GM21423 (cell line): ENCODE measurements around the gene CLCN1.

Experiments
- ATAC-seq: cut with Tn5 transposase; IDR thresholded peaks from one replicate; pipeline ENCODE4 v1.9.1; 2021; ENCODE audit warnings: mild to moderate bottlenecking, moderate library complexity; ENCODE audit not compliant: unreplicated experiment

CLCN1 gene

DNA sequence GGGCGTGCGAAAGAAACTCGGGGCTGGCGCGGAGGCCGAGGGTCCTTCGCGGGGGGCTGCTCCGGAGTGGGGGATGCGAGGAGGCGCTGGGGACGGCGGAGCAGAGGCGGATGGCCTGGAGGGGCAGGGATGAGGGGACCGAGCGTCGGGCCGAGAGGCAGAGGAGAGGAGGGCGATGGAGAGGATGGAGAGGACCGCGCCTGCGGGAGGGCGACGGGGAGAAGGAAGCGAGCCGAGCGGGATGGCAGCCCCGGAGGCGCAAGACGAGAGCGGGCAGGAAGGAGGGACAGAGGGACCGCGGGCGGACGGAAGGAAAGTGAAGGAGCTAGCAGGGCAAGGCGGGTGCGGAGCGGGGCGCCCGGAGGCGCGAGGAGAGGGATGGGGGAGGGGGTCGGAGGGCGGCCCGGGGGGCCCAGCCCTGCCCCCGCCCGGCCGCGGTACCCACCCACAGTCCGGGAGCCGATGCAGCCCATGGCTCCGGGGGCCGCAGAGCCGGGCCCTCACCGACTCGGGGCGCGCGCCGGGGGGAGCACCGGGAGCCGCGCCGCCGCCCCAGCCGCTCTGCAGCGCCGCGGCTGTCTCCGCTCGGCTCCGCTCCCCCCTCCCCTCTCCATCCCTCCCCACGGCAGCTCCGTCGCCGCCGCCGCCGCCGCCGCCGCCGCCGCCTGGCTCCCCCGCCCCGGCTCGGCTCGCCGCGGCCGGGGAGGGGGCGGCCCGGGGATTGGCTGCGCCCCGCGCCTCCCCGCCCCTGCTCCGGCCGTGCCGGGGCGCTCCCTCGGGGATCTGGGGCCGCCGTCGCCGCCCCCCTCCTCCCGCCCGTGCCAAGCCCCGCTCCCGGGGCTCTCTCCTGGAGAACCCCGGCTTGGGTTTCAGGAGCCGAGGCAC lies 46.5 kb downstream of the CLCN1 start, which contains the start of gene FAM131B:
FAM131B (minus strand) TSS at position 583 of the 885 bp plus-strand sequence; CDS start at position 473, 110 bp downstream.
- ATAC-seq = peak; percentile 53

DNA sequence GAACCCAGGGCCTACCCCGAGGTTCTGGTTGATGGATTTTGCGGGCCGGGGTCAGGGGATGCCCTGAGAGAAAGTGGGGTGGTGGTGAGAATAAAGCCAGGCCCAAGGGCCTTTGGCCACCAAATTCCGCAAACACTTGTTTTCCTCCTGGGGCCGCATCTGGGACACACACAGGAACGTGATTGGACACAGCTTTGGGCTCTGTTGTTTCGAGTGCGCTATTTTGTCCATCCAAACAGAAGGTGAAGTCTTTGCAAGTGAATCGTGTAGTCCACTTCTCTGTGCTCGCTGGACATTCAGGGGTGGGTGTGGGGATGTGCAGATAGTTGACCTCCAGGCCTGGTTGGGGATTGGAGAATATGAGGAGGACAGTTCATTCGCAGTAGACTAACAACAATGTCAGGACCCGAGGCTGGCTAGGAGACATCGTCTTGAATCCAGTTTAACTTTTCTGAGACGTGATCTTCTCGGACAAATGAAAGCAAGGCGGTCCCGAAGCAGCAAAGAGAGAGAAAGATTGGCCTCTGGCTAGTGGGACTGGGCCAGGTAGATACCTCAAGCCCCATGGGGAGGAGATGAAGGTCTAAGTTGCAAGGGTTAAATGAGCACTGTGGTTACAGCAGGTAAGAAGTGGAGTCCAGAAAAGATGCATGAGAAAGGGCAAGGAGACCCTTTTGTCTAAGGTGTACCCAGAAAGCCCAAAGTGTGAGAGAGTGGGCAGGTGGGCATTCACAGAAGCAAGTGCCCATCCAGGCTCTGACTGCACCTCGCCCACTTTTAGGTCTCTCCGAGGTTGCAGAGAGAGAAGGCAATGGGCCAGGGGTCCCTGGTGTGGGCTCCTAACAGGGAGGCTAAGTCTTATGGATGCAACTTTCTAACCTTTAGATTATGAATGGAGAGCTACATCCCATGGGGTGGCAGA lies 47.4 kb downstream of the CLCN1 start:
- no peak for ATAC-seq

DNA sequence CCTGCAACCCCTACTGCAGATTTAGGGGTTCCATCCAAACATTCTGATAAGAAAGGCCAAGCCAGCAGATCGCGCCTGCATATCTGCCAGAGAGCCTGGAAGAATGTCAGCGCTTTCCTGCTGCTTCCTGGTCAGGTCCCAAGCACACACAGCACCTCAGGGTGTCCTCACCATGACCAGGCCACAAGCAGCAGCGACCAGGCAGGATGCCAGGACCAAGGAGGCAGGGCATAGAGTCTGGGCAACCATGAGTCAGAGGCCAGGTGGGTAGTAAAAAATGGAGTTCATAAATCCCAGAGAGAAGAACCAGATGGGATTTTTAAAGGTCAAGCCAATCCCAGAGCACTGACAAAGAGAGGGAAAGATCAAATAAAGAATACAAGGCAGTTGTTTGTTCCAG lies 52.1 kb downstream of the CLCN1 start:
- ATAC-seq = no peak

DNA sequence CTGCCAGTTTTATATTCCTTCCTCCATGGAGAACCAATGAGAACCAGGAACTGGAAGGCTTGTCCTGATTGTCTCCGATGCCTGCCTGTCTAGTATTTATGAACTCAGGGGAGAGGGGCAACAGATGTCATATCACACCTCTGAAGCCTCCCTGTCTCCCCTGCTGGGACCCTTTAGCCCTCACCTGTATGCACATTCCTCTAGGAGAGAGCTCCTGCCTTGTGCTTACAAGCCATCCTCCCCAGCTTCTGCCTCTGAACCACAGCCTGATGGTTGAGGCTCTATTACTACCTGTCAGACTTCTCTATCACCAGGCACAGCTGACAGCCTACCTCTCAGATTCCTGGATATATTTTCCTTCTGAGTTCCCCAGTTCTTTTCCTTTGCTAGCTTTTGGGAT lies 52.5 kb downstream of the CLCN1 start:
- no peak for ATAC-seq

DNA sequence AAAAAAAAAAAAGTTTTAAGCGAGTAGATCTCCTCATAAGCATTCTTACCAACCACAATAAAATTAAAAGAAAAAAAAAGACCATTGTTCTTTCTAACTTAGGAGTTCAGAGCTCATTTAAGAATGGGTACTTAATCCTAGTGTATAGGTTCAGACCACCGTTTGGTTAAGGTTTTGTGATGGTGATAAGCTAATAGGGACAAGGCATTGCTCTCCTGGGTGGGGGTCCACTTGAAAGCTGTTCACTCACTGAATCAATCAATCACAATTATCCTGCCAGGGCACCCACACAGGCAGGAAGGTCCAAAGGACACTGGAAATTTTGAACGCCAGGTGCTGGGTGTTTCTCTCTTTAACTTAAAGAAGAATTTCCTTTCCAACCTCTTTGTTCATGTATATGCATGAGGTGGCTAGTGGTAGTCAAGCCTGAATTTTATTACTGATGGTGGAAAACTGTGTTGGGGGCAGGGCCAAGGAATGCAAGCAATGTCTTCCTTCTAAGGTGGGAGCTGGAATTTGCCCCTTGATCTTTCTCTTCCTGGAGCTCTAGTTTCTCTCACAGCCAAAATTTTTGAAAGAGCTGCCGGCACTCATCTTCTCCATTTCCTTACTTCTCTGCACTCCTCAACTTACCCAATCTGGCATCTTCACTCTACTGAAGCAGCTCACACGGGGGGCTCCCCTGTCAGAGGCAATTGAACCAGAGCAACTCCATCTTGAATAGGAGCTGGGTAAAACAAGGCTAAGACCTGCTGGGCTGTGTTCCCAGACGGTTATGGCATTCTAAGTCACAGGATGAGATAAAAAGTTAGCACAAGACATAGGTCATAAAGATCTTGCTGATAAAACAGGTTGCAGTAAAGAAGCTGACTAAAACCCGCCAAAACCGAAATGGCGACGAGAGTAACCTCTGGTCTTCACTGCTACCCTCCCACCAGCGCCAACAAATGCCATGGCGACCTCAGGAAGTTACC lies 54.1 kb downstream of the CLCN1 start:
- no peak for ATAC-seq

DNA sequence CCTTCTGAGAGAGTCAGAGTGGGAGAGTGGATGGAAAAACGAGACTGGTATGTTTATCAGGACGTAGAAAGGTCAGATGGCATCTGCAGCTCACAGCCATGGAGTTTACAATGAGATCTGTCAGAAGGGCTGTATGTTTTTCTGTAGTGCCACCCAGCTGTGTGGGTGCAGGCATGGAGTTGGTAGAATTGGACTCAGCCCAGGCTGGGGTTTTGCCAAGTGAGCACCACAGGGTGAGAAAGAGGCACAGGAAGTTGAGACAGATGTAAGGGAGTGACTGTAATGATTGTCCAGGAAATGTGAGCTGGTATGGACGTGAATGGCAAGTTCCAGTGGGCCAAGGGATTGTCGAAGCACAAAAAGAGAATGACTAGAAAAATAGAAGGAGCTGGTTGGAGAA lies 56.2 kb downstream of the CLCN1 start:
- ATAC-seq = no peak

DNA sequence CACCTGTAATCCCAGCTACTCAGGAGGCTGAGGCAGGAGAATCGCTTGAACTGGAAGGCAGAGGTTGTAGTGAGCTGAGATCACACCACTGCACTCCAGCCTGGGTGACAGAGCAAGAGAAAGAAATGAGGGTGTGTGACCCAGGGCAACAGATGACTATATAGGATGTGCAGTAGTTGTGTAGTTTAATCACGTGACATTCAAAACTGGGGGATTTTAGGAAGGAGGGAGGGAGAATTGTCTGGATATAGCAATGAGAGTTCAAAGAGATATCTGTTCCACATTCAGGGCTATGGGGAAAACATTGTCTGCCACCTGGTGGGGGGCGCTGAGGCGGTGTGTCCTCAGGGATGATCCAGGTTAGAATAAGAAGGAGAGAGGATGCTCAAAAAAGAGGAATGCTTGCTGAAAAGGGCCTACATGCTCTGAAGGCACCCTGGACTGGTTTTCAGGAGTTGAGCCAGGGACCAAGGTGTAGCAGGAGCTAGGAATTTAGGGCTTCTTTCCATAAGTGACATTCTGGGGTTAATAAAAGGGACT lies 57.4 kb downstream of the CLCN1 start:
- no peak for ATAC-seq

DNA sequence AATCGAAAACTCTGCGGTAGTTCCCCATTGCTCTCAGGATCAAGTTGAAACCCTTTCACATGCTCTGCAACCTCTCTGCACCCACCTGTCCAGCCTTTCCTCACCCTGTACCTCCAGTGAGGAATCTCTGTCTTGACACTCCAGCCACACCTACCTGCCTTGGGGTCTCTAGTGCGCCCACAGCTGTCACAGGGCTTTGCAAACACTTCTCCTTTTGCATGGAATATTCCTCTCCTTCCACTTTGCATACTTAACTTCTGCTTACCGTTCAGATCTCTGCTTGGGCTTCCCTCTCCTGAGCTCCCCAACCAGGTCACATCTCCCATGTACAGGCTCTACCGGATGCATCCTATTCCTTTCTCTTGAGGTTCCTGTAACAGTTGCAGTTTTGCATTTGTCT lies 58.6 kb downstream of the CLCN1 start:
- no peak for ATAC-seq

DNA sequence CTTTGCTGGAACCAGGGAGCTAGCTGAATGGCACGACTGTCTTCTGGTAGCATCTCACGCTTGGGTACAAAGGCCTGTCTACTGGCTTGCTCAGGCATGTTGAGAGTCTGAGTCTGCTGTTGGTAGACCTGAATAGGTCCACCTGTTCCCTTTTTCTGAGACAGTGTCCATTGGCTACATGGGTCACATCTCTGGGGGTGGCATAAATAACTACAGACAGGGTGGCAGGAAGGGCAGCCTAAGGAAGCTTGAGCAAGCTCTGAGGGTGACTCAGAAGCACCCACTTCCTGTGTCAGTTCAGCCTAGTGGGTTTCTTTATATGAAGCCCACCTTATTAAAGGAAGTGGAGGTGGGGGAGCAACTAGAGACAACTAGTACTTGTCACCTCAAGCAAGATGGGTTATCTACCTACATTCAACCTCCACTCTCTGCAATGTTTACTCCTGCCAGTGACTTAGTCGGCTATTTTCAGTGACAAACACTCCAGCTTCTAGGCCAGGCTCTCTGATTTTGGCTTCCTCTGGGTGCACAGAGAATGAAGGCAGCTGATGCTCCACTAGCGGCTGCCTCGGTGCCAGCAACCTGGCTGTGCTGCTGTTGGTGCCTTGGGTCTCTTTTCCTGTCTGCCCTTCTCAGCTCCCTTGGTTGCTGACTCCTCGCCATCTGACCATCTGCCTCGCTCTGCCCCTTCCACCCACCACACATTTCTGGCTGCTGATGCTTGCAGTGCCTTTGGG lies 59.6 kb downstream of the CLCN1 start:
- no peak for ATAC-seq

DNA sequence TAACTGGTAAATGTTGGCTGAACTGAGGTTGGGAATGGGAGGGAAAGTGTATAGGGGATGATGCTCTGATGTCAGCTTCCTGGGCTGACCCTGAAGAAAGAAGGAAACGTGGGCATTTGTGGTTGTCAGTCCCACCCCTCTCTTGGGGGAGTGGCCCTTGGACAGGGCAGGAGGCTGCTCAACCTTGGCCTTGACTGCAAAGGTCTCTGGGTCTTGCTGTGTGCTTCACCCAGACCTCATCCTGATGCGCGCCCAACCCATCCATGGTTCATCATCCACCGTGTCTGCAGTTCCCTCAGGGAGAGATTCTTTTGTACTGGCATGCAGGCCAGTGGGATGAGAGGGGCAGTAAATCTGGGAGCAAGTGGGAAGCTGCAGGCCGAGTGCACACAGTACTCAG lies 60.5 kb downstream of the CLCN1 start:
- ATAC-seq = no peak

DNA sequence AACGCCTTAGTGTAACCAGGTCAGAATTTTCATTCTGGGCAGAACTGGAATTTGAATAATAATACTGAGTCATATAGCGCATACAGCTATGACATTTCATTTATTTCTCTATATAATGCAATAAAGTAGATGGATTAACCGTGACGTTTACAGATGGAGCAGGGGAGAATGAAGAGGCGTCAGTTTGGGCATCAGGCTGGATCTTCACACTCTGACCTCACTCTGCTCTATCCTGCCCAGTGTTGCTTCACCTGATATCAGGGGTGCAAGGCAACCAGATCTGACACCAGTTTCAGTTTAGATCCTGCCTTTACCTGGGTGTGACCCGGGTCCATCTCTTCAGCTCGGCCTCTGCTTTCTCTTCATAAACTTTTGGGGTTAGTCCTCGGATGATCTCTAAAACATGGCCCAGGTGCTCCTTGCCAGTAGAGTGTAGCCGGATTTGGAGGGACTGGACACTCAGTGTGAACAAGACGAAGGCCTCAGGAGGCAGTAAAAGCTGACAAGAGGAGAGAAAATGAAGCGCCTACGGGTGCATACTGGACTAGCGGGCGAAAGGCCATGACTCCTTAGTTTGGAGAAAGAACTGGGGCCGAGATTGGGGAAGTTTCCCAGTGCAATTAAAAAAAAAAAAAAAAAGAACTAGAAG lies 63.8 kb downstream of the CLCN1 start:
- ATAC-seq = no peak

DNA sequence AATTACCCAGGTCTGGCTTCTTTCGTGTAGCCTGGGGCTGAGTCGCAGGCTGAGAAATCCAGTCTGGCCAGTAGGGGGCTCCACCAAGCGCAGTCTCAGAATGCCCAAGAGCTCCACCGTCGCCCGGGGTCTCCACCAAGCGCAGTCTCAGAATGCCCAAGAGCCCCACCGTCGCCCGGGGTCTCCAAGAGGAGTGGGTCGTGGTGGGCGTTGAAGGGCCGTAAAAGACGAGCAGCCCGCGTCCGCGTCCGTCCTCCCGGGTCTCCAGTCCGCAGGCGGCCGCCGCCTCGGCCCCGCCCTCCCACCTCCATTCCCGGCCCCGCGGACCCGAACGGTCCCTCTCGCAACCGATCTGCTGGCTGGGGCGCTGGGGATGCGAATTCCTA lies 64.3 kb downstream of the CLCN1 start:
- ATAC-seq = peak; percentile 52

DNA sequence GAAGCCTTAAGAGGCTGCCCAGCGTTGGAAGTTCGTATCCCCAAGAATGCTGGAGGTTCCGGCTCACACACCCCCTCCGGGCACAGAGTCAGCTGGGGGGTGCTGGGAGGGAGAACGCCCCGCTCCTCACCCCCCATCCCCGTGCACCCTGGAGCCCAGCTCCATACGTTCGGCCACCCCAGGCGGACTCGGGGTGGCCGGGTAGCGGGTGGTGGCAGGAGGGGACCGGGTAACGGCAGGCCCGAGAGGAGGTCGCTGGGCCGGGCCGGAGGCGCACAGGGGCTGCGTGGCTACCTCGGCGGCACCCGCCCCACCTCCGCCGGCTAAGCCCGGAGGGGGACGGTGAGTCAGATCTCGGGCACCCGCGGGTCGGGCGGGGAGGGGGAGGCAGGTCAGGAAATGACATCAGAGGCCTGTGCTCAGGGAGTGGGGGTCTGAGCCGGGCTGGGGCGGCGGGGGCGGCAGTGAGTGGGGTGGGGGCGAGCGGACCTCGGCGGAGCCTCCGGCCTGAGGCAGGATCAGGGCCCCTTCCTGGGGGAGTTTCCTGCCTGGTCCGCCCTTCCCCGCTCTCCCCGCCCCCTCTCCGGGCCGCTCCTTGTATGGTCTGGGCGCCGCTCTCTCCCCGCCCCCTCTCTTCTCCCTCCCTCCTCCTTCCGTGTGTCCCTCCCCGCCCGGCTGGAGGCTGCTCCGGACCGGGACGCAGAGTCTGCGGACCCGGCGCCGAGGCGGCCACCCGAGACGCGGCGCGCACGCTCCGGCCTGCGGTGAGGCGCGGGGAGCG lies 64.9 kb downstream of the CLCN1 start, which contains the start of gene ZYX:
ZYX (plus strand) TSS at position 700 of the 781 bp plus-strand sequence. CDS start 227 bp downstream, outside the sequence.
- ATAC-seq = peak; percentile 76

DNA sequence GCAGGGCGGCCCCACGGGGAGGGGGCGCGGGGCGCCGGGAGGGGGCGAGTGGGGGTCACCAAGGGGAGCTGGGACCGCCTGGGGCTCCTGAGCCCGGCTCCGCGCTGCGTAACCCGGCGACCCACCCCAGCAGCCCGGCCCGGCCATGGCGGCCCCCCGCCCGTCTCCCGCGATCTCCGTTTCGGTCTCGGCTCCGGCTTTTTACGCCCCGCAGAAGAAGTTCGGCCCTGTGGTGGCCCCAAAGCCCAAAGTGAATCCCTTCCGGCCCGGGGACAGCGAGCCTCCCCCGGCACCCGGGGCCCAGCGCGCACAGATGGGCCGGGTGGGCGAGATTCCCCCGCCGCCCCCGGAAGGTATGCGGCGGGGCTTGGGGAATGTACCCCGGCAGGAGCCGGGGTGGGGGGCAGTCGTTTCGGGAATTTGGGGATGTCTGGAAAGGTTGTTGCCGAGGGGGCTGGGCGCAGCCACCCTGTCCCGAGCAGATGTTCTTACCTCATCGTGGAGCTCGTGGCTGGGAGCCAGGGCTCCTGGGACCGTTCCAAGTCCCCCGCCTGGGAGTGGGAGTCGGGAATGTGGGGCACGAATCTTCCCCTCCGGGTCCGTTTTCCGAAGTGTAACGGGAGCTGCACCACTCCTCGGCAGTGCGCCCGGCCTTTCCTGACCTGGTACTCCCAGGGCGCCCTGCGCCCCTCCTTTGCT lies 65.7 kb downstream of the CLCN1 start:
- peak; percentile 6 for ATAC-seq

DNA sequence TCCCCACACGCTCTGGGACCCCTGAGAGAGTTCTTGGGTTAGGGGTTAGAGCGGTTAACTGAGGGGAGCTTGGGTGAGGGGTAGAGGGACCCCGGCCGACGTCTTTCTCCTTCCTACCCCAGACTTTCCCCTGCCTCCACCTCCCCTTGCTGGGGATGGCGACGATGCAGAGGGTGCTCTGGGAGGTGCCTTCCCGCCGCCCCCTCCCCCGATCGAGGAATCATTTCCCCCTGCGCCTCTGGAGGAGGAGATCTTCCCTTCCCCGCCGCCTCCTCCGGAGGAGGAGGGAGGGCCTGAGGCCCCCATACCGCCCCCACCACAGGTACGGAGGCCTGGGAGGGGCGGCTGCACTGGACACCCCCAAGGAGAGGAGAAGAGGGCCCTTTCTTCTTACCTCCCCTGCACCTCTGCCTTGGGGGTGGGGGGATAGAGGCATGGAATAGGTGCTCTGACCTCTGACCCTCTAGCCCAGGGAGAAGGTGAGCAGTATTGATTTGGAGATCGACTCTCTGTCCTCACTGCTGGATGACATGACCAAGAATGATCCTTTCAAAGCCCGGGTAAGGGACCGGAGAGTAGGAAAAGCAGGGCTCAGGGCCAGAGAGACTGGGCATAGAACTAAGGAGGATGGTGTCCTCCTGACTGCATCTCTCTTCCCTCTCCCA lies 66.3 kb downstream of the CLCN1 start:
- no peak for ATAC-seq

DNA sequence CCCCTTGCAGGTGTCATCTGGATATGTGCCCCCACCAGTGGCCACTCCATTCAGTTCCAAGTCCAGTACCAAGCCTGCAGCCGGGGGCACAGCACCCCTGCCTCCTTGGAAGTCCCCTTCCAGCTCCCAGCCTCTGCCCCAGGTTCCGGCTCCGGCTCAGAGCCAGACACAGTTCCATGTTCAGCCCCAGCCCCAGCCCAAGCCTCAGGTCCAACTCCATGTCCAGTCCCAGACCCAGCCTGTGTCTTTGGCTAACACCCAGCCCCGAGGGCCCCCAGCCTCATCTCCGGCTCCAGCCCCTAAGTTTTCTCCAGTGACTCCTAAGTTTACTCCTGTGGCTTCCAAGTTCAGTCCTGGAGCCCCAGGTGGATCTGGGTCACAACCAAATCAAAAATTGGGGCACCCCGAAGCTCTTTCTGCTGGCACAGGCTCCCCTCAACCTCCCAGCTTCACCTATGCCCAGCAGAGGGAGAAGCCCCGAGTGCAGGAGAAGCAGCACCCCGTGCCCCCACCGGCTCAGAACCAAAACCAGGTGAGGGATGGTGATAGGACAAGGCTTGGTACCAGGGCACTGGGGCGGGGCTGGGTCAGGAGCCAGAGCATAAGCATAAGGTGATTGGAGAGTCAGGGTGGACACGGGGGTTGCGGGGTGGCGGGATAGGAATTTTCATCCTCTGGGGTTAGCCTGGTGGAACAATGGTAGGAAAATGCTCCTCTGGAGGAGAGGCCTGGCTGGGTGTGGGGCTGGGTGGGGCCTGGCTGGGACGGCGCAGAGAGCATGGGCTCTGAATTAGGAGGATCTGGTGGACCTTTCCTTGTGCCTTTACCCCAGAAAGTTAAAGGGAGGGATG lies 67.1 kb downstream of the CLCN1 start:
- ATAC-seq = no peak
